Measurements from ENCODE around the gene HSD17B8. TPM values are rescaled to one million over a fixed set of nuclear protein-coding genes. Genes with fewer than 3 reads are reported as not detected.

Gene HSD17B8
- total RNA-seq, 1 experiment from 2014 or later: 22.0 TPM

GRCh38 chr6:33167374-33168283, 36.8 kb upstream of the HSD17B8 start (continued):
- TF ChIP-seq ZBTB33 (IDR thresholded peaks at IDR 0.05; ENCODE audit: extremely low read depth, insufficient replicate concordance, low read length): no peak
- TF ChIP-seq ELF1 (IDR thresholded peaks at IDR 0.05; ENCODE audit: borderline replicate concordance, low read depth): no peak

GRCh38 chr6:33168284-33168601, 36.2 kb upstream of the HSD17B8 start:
- Histone ChIP-seq H3K27me3 (ENCODE audit: insufficient read depth, low read length) (no peaks in the 10 kb centered on the region), H3K27ac (ENCODE audit: low read depth, low read length) (no peak overlapping the region), H3K79me2 (ENCODE audit: insufficient read depth, low read length) (no peaks in the 10 kb centered on the region), H3K9me3 (ENCODE audit: control insufficient read depth in 1 of 2, insufficient read depth in 1 of 2, low read depth in 1 of 2, low read length in 2 of 2) (no peaks in the 10 kb centered on the region), H3K36me3 (ENCODE audit: control insufficient read depth in 1 of 2, insufficient read depth in 2 of 2, low read length in 2 of 2) (no peaks in the 10 kb centered on the region), H3K4me1 (ENCODE audit: control insufficient read depth in 1 of 2, insufficient read depth in 2 of 2, low read length in 2 of 2) (no peaks in the 10 kb centered on the region), H3K4me3 (replicated peaks in 1 of 2; ENCODE audit: low read depth in 1 of 2, low read length in 2 of 2) (no peak overlapping the region), H4K20me1 (ENCODE audit: insufficient read depth) (no peaks in the 10 kb centered on the region), H2AFZ (ENCODE audit: low read depth, low read length, poor library complexity, severe bottlenecking) (no peak overlapping the region), H3K9ac (ENCODE audit: low read length) (no peak overlapping the region), H3K9me2 (ENCODE audit: insufficient read depth) (no peaks in the 10 kb centered on the region), H3K4me2 (ENCODE audit: low read length) (no peak overlapping the region)
- TF ChIP-seq JUND (IDR thresholded peaks at IDR 0.05) (no peak), POLR2AphosphoS5 (IDR thresholded peaks at IDR 0.05; ENCODE audit: low read depth, low read length) (no peak), FOSL1 (IDR thresholded peaks at IDR 0.05; ENCODE audit: low read depth) (no peak), ZNF274 (IDR thresholded peaks at IDR 0.05; ENCODE audit: low read depth, low read length) (no peak), CEBPB (IDR thresholded peaks at IDR 0.05; ENCODE audit: low read depth) (no peak), MAX (IDR thresholded peaks at IDR 0.05) (no peak), REST (IDR thresholded peaks at IDR 0.05; ENCODE audit: low read depth) (no peak), ZBTB33 (IDR thresholded peaks at IDR 0.05; ENCODE audit: extremely low read depth, insufficient replicate concordance, low read length) (no peak)
- intact Hi-C loops (cut with micrococcal nuclease): no loop called here
- ChIA-PET RAD21 (ENCODE audit: low non-redundant PET in 1 of 2, low total read pairs in 2 of 2, uncharacterized antibody in 2 of 2, unreplicated experiment in 2 of 2) (no interaction called here), CTCF (no interaction called here), POLR2A (no interaction called here)
- ATAC-seq: no peak
- no peak for DNase-seq (ENCODE audit: low read depth, low spot score)
- BruUV-seq (replicated peaks): no TSS peak

Data from HCT116 (cell line).